GM23338 (cell line): ENCODE results near the gene PRAMEF10. TPM values are rescaled to one million over a fixed set of nuclear protein-coding genes. Genes with fewer than 3 reads are reported as not detected.
"Not testable (repeated sequence)": the region's sequence is repeated elsewhere in the genome, so short reads cannot be mapped to it uniquely, and the experiment has no call there.

Source experiments
- ATAC-seq: fragments of 200-7000 bp; cut with Tn5 transposase; 3 replicates; pipeline ENCODE4 v1.9.1; 2020
- DNase-seq: peaks from one replicate; pipeline ENCODE4 v3.0.0-alpha.2; 2015; ENCODE audit warnings: low spot score
- H2AFZ ChIP-seq: fragments of 200-600 bp; sonication (generic); 2 replicates; pipeline ENCODE4 v1.8.0; 2016; ENCODE audit warnings: antibody characterized with exemption, mild to moderate bottlenecking, moderate library complexity
- H3F3A ChIP-seq: fragments of 200-600 bp; sonication (generic); replicated peaks from 2 replicates; pipeline ENCODE4 v1.8.0; 2017; ENCODE audit warnings: antibody characterized with exemption, mixed run types, low read depth
- H3K27ac ChIP-seq: fragments of 200-600 bp; sonication (generic); 2 replicates; pipeline ENCODE4 v1.6.1; 2016; ENCODE audit warnings: low read depth
- H3K27me3 ChIP-seq: fragments of 200-600 bp; sonication (generic); 2 replicates; pipeline ENCODE4 v1.8.0; 2016; ENCODE audit warnings: mild to moderate bottlenecking, mixed run types, moderate library complexity; ENCODE audit not compliant: insufficient read depth
- H3K36me3 ChIP-seq: fragments of 200-600 bp; sonication (generic); 2 replicates; pipeline ENCODE4 v1.8.0; 2016; ENCODE audit warnings: mild to moderate bottlenecking; ENCODE audit not compliant: insufficient read depth
- H3K4me1 ChIP-seq: fragments of 200-600 bp; sonication (generic); 2 replicates; pipeline ENCODE4 v1.8.0; 2016; ENCODE audit warnings: mild to moderate bottlenecking, moderate library complexity; ENCODE audit not compliant: insufficient read depth
- H3K4me2 ChIP-seq: fragments of 200-600 bp; sonication (generic); 2 replicates; pipeline ENCODE4 v1.7.1; 2017; ENCODE audit warnings: mixed run types
- H3K4me3 ChIP-seq: fragments of 200-600 bp; sonication (generic); 2 replicates; pipeline ENCODE4 v1.6.1; 2016; ENCODE audit warnings: mixed run types
- H3K79me2 ChIP-seq: fragments of 200-600 bp; sonication (generic); replicated peaks from 2 replicates; pipeline ENCODE4 v1.8.0; 2017; ENCODE audit warnings: mild to moderate bottlenecking; ENCODE audit not compliant: insufficient read depth
- H3K9me2 ChIP-seq: fragments of 200-600 bp; sonication (generic); 2 replicates; pipeline ENCODE4 v1.8.0; 2017; ENCODE audit not compliant: insufficient read depth
- H4K20me1 ChIP-seq: fragments of 200-600 bp; sonication (generic); replicated peaks from 2 replicates; pipeline ENCODE4 v1.8.0; 2017; ENCODE audit warnings: mild to moderate bottlenecking; ENCODE audit not compliant: insufficient read depth
- H3K27ac Mint-ChIP-seq: 2 replicates; pipeline ENCODE4 v1.8.0; 2020; ENCODE audit warnings: inconsistent platforms, mild to moderate bottlenecking, moderate library complexity, mixed read lengths
- H3K27me3 Mint-ChIP-seq: 3 replicates; pipeline ENCODE4 v1.8.0; 2022; ENCODE audit warnings: low read depth, mild to moderate bottlenecking, moderate library complexity, mixed read lengths, inconsistent platforms; ENCODE audit not compliant: insufficient read depth, poor library complexity
- H3K36me3 Mint-ChIP-seq: 3 replicates; pipeline ENCODE4 v1.8.0; 2021; ENCODE audit warnings: low read depth, mild to moderate bottlenecking, inconsistent platforms, moderate library complexity, mixed read lengths
- H3K4me1 Mint-ChIP-seq: 3 replicates; pipeline ENCODE4 v1.8.0; 2020; ENCODE audit warnings: mild to moderate bottlenecking, inconsistent platforms, mixed read lengths
- H3K4me3 Mint-ChIP-seq: 3 replicates; pipeline ENCODE4 v1.8.0; 2021; ENCODE audit warnings: moderate library complexity, mild to moderate bottlenecking, inconsistent platforms, mixed read lengths
- H3K9me3 Mint-ChIP-seq: 3 replicates; pipeline ENCODE4 v1.8.0; 2020; ENCODE audit warnings: moderate library complexity, mild to moderate bottlenecking, inconsistent platforms, mixed read lengths
- polyA plus RNA-seq: library from polyadenylated mRNA; unstranded; fragments of >200 nt; fragmentation: Nextera tagmentation; extraction: Ambion mirVana; gene quantifications from 2 replicates; pipeline ENCODE4 v1.2.1, GENCODE V29; 2016
- small RNA-seq: library from RNA; depleted of rRNA; stranded (forward); fragments of <200 nt; gene quantifications from one replicate; pipeline ENCODE3, GENCODE V24; 2014; ENCODE audit warnings: low replicate concordance
- total RNA-seq: library from RNA; depleted of rRNA; stranded (reverse); fragments of >200 nt; shearing (Covaris generic); gene quantifications from 2 replicates; pipeline ENCODE4 v1.2.3, GENCODE V29; 2014; rRNA removed

PRAMEF10 gene
- total and polyA plus RNA-seq, 2 experiments from 2014 or later = not detected

- not testable (repeated sequence) for H3K27me3 Mint-ChIP-seq, H3K27me3 ChIP-seq, H3F3A ChIP-seq, H3K4me1 Mint-ChIP-seq, H3K27ac ChIP-seq, H3K4me3 ChIP-seq, DNase-seq, H2AFZ ChIP-seq, H3K27ac Mint-ChIP-seq, H3K4me1 ChIP-seq, H3K36me3 ChIP-seq, H4K20me1 ChIP-seq, H3K9me2 ChIP-seq, H3K4me3 Mint-ChIP-seq, H3K4me2 ChIP-seq, ATAC-seq, H3K79me2 ChIP-seq
- Mint-ChIP-seq H3K9me3 (peaks cover 84% of the 10 kb centered on the region), H3K36me3 (peaks cover 21% of the 10 kb centered on the region; the same call in 2 of the 3 replicates)
Measured at GRCh38 chr1:12848620-12849019, 49.5 kb downstream of the PRAMEF10 start, which contains the start of gene HNRNPCL1. TSS of gene HNRNPCL1 (minus strand) at chr1:12848720. CDS start at chr1:12848289, 431 bp downstream.

Small RNA genes within 50 kb of the gene (small RNA-seq; reads per million reads assigned to genes)
- not detected for gene RNU6-1072P

Other genes with a start within 250 kb of the PRAMEF10 start
- 1.5 and 2.1 TPM in 2 replicates for gene AADACL3, start 182.2 kb downstream of the PRAMEF10 start, total RNA-seq
- 0.30 and 0.47 TPM in 2 replicates for gene AADACL3, start 182.2 kb downstream of the PRAMEF10 start, polyA plus RNA-seq
- gene CFAP107, start 152.1 kb downstream of the PRAMEF10 start, total RNA-seq = 0.07 TPM in 1 of 2 replicates, not detected in the other
- not detected in 2 replicates for gene CFAP107, start 152.1 kb downstream of the PRAMEF10 start, polyA plus RNA-seq
- gene PRAMEF12, start 124.5 kb downstream of the PRAMEF10 start, total RNA-seq = not detected in 2 replicates
- gene PRAMEF12, start 124.5 kb downstream of the PRAMEF10 start, polyA plus RNA-seq = not detected in 2 replicates
- 0.23 TPM in 1 of 2 replicates, not detected in the other for gene PRAMEF1, start 106.9 kb downstream of the PRAMEF10 start, total RNA-seq
- gene PRAMEF1, start 106.9 kb downstream of the PRAMEF10 start, polyA plus RNA-seq = not detected in 2 replicates
- gene PRAMEF11, start 66.9 kb downstream of the PRAMEF10 start, total RNA-seq = not detected in 2 replicates
- not detected in 2 replicates for gene PRAMEF11, start 66.9 kb downstream of the PRAMEF10 start, polyA plus RNA-seq
- not detected in 2 replicates for gene HNRNPCL1, start 49.5 kb downstream of the PRAMEF10 start, total RNA-seq
- gene HNRNPCL1, start 49.5 kb downstream of the PRAMEF10 start, polyA plus RNA-seq = not detected in 2 replicates
- gene PRAMEF2, start 41.2 kb downstream of the PRAMEF10 start, total RNA-seq = not detected in 2 replicates
- gene PRAMEF2, start 41.2 kb downstream of the PRAMEF10 start, polyA plus RNA-seq = not detected in 2 replicates
- not detected in 2 replicates for gene PRAMEF4, start 12.1 kb downstream of the PRAMEF10 start, total RNA-seq
- gene PRAMEF4, start 12.1 kb downstream of the PRAMEF10 start, polyA plus RNA-seq = not detected in 2 replicates
- gene PRAMEF7, start 18.3 kb upstream of the PRAMEF10 start, total RNA-seq = not detected in 2 replicates
- not detected in 2 replicates for gene PRAMEF7, start 18.3 kb upstream of the PRAMEF10 start, polyA plus RNA-seq
- gene PRAMEF6, start 49.3 kb upstream of the PRAMEF10 start, total RNA-seq = not detected in 2 replicates
- gene PRAMEF6, start 49.3 kb upstream of the PRAMEF10 start, polyA plus RNA-seq = not detected in 2 replicates
- gene PRAMEF27, start 158.3 kb upstream of the PRAMEF10 start, total RNA-seq = not detected in 2 replicates
- gene PRAMEF27, start 158.3 kb upstream of the PRAMEF10 start, polyA plus RNA-seq = not detected in 2 replicates
- gene HNRNPCL3, start 162.5 kb upstream of the PRAMEF10 start, total RNA-seq = not detected in 2 replicates
- gene HNRNPCL3, start 162.5 kb upstream of the PRAMEF10 start, polyA plus RNA-seq = not detected in 2 replicates
- not detected in 2 replicates for gene PRAMEF25, start 172.5 kb upstream of the PRAMEF10 start, total RNA-seq
- not detected in 2 replicates for gene PRAMEF25, start 172.5 kb upstream of the PRAMEF10 start, polyA plus RNA-seq
- not detected in 2 replicates for gene HNRNPCL2, start 218.6 kb upstream of the PRAMEF10 start, total RNA-seq
- not detected in 2 replicates for gene HNRNPCL2, start 218.6 kb upstream of the PRAMEF10 start, polyA plus RNA-seq